ENCODE results near the gene EMP2.

Gene EMP2

GRCh38 chr16:10616419-10616755, 36.0 kb upstream of the EMP2 start:
- Histone ChIP-seq H3K4me1 (ENCODE audit: low read depth, poor library complexity, severe bottlenecking) (peaks cover 5% of the 10 kb centered on the region), H4K20me1 (ENCODE audit: insufficient read depth) (no peaks in the 10 kb centered on the region), H3K9ac (no peak overlapping the region), H3K27ac (no peak overlapping the region), H2AFZ (ENCODE audit: low read depth) (no peak overlapping the region), H3K4me2 (no peak overlapping the region), H3K4me3 (IDR thresholded peaks at IDR 0.05; ENCODE audit: insufficient read depth, low read depth, low read length) (no peak overlapping the region), H3K27me3 (ENCODE audit: insufficient read depth, low read depth) (no peaks in the 10 kb centered on the region), H3K36me3 (ENCODE audit: insufficient read depth) (no peaks in the 10 kb centered on the region), H3K79me2 (ENCODE audit: insufficient read depth, low read depth) (no peaks in the 10 kb centered on the region)
- no peak for TF ChIP-seq CTCF (conservative IDR thresholded peaks at IDR 0.05; ENCODE audit: low read depth, low read length)

- Histone ChIP-seq H3K4me3 (IDR thresholded peaks at IDR 0.05; ENCODE audit: insufficient read depth, low read depth, low read length) (no peak overlapping the region), H4K20me1 (ENCODE audit: insufficient read depth) (no peaks in the 10 kb centered on the region), H3K36me3 (ENCODE audit: insufficient read depth) (no peaks in the 10 kb centered on the region), H3K4me1 (ENCODE audit: low read depth, poor library complexity, severe bottlenecking) (peaks cover 21% of the 10 kb centered on the region), H3K4me2 (no peak overlapping the region), H3K27me3 (ENCODE audit: insufficient read depth, low read depth) (no peaks in the 10 kb centered on the region), H3K9ac (no peak overlapping the region), H3K79me2 (ENCODE audit: insufficient read depth, low read depth) (no peaks in the 10 kb centered on the region), H2AFZ (ENCODE audit: low read depth) (no peak overlapping the region), H3K27ac (no peak overlapping the region)
- no peak for TF ChIP-seq CTCF (conservative IDR thresholded peaks at IDR 0.05; ENCODE audit: low read depth, low read length)
Observed at GRCh38 chr16:10614685-10615084, 34.3 kb upstream of the EMP2 start.

GRCh38 chr16:10613785-10614485, 33.5 kb upstream of the EMP2 start:
- no peak overlapping the region for H3K4me3 ChIP-seq (IDR thresholded peaks at IDR 0.05; ENCODE audit: insufficient read depth, low read depth, low read length)
- H3K9ac ChIP-seq, result no peak overlapping the region
- no peak overlapping the region for H3K4me2 ChIP-seq
- no peaks in the 10 kb centered on the region for H4K20me1 ChIP-seq (ENCODE audit: insufficient read depth)
- H2AFZ ChIP-seq (ENCODE audit: low read depth), result no peak overlapping the region
- no peak overlapping the region for H3K27ac ChIP-seq
- H3K79me2 ChIP-seq (ENCODE audit: insufficient read depth, low read depth), result no peaks in the 10 kb centered on the region
- peaks cover 21% of the 10 kb centered on the region for H3K4me1 ChIP-seq (ENCODE audit: low read depth, poor library complexity, severe bottlenecking)
- TF ChIP-seq CTCF (conservative IDR thresholded peaks at IDR 0.05; ENCODE audit: low read depth, low read length), result no peak
- H3K36me3 ChIP-seq (ENCODE audit: insufficient read depth), result no peaks in the 10 kb centered on the region
- H3K27me3 ChIP-seq (ENCODE audit: insufficient read depth, low read depth), result no peaks in the 10 kb centered on the region

DNA sequence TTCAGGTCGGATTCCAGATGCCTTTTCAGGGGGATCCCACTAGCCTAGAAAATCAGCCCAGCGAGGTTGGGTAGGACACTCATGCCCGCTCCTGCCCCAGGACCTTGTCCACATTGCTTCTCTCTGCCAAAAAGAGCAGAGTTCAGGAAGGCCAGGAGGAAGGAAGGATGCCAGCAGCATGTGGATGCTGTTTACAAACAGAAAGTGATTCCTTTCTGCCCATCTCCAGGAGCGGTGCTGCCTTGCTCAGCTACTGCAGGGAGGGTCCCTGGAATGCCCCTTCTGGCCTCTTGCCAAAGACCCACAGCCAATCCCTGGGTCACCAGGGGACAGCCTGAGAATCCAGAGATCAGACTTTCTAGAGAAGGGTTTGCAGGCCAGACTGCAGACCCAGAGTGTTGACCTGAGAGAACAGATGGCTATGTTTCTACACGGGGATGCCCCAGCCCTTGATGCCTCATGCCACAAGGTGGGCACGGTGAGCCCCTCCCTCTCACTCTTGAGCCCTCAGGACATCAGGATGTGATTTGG, 32.3 kb upstream of the EMP2 start:
- Histone ChIP-seq H3K9ac (no peak overlapping the region), H3K27me3 (ENCODE audit: insufficient read depth, low read depth) (no peaks in the 10 kb centered on the region), H3K4me3 (IDR thresholded peaks at IDR 0.05; ENCODE audit: insufficient read depth, low read depth, low read length) (no peak overlapping the region), H3K27ac (no peak overlapping the region), H4K20me1 (ENCODE audit: insufficient read depth) (no peaks in the 10 kb centered on the region), H2AFZ (ENCODE audit: low read depth) (no peak overlapping the region), H3K36me3 (ENCODE audit: insufficient read depth) (no peaks in the 10 kb centered on the region), H3K4me2 (no peak overlapping the region), H3K79me2 (ENCODE audit: insufficient read depth, low read depth) (no peaks in the 10 kb centered on the region), H3K4me1 (ENCODE audit: low read depth, poor library complexity, severe bottlenecking) (peaks cover 21% of the 10 kb centered on the region)
- TF ChIP-seq CTCF (conservative IDR thresholded peaks at IDR 0.05; ENCODE audit: low read depth, low read length), result no peak

All from KMS-11 (cell line).